ENCODE results near the gene HMMR. TPM values are rescaled to one million over a fixed set of nuclear protein-coding genes. Genes with fewer than 3 reads are reported as not detected.

HMMR gene
- total and polyA plus RNA-seq, 5 donors from 2014 or later: 0.82 to 2.3 (median 1.0) TPM

- Mint-ChIP-seq H3K36me3 (peaks cover 6% of the 10 kb centered on the region), H3K9me3 (peaks cover 0 to 1% (median 0%) of the 10 kb centered on the region in 7 donors), H3K27ac (peak overlapping the region; percentile 77 to 94 (median 94)), H3K4me3 (peak overlapping the region; percentile 88 to 97 (median 95)), H3K4me1 (peaks cover 22 to 48% (median 42%) of the 10 kb centered on the region in 4 donors), H3K27me3 (peaks cover 11% of the 10 kb centered on the region)
- DNase-seq (peak in 1 of 3 donors; percentile 9), ATAC-seq (ENCODE audit: low read depth in 2 of 2) (no peak)
- Histone ChIP-seq H3K4me1 (ENCODE audit: control insufficient read depth, insufficient read depth, low read length, poor library complexity, severe bottlenecking) (peaks cover 35% of the 10 kb centered on the region), H3K36me3 (ENCODE audit: control insufficient read depth, insufficient read depth, low read length) (peaks cover 10% of the 10 kb centered on the region), H3K27ac (ENCODE audit: insufficient read depth, low read length, poor library complexity, severe bottlenecking) (peak overlapping the region; percentile 88), H3K27me3 (ENCODE audit: control insufficient read depth, insufficient read depth, low read length) (peaks cover 3% of the 10 kb centered on the region), H3K4me3 (ENCODE audit: low read depth, low read length) (peak overlapping the region; percentile 94), H3K9me3 (ENCODE audit: control insufficient read depth in 2 of 2, low read length in 2 of 2) (no peaks in the 10 kb centered on the region)
Measured at GRCh38 chr5:163437011-163437308, 23.5 kb upstream of the HMMR start.

GRCh38 chr5:163437309-163438182 is 22.9 kb upstream of the HMMR start, which contains the start of gene CCNG1:
CCNG1 (plus strand) TSS chr5:163437595; CDS start chr5:163439257, 1,662 bp downstream.
- H3K27ac Mint-ChIP-seq: peak within 1 kb of the TSS; percentile 88 to 94 (median 94)
- peaks cover 6% of the 10 kb centered on the region for H3K27me3 Mint-ChIP-seq
- Histone ChIP-seq H3K27me3 (ENCODE audit: control insufficient read depth, insufficient read depth, low read length) (peaks cover 3% of the 10 kb centered on the region), H3K27ac (ENCODE audit: insufficient read depth, low read length, poor library complexity, severe bottlenecking) (peak within 1 kb of the TSS; percentile 88), H3K9me3 (ENCODE audit: control insufficient read depth in 2 of 2, low read length in 2 of 2) (no peaks in the 10 kb centered on the region), H3K4me3 (ENCODE audit: low read depth, low read length) (peak within 1 kb of the TSS; percentile 94), H3K4me1 (ENCODE audit: control insufficient read depth, insufficient read depth, low read length, poor library complexity, severe bottlenecking) (peaks cover 35% of the 10 kb centered on the region), H3K36me3 (ENCODE audit: control insufficient read depth, insufficient read depth, low read length) (peaks cover 16% of the 10 kb centered on the region)
- H3K4me3 Mint-ChIP-seq: peak within 1 kb of the TSS; percentile 88 to 97 (median 95)
- H3K36me3 Mint-ChIP-seq: peaks cover 12% of the 10 kb centered on the region
- peaks cover 22 to 54% (median 44%) of the 10 kb centered on the region in 4 donors for H3K4me1 Mint-ChIP-seq
- ATAC-seq (ENCODE audit: low read depth in 2 of 2): peak; percentile 95 to 98
- peaks cover 0 to 1% (median 0%) of the 10 kb centered on the region in 7 donors for H3K9me3 Mint-ChIP-seq
- DNase-seq: peak; percentile 85 to 96 (median 89)

GRCh38 chr5:163439092-163439425 is 21.4 kb upstream of the HMMR start:
- H3K4me3 Mint-ChIP-seq: peak overlapping the region; percentile 88 to 97 (median 95)
- DNase-seq: peak in 1 of 3 donors; percentile 42
- H3K4me3 ChIP-seq (ENCODE audit: low read depth, low read length): peak overlapping the region; percentile 58
- no peaks in the 10 kb centered on the region for H3K27me3 ChIP-seq (ENCODE audit: control insufficient read depth, insufficient read depth, low read length)
- peaks cover 15% of the 10 kb centered on the region for H3K36me3 Mint-ChIP-seq
- H3K9me3 Mint-ChIP-seq: no peaks in the 10 kb centered on the region
- H3K27me3 Mint-ChIP-seq: no peaks in the 10 kb centered on the region
- H3K4me1 ChIP-seq (ENCODE audit: control insufficient read depth, insufficient read depth, low read length, poor library complexity, severe bottlenecking): peaks cover 35% of the 10 kb centered on the region
- H3K27ac ChIP-seq (ENCODE audit: insufficient read depth, low read length, poor library complexity, severe bottlenecking): peak overlapping the region; percentile 10
- peaks cover 26% of the 10 kb centered on the region for H3K36me3 ChIP-seq (ENCODE audit: control insufficient read depth, insufficient read depth, low read length)
- peak overlapping the region in 2 of 3 donors; percentile 72 to 94 for H3K27ac Mint-ChIP-seq
- no peaks in the 10 kb centered on the region for H3K9me3 ChIP-seq (ENCODE audit: control insufficient read depth in 2 of 2, low read length in 2 of 2)
- no peak for ATAC-seq (ENCODE audit: low read depth in 2 of 2)
- H3K4me1 Mint-ChIP-seq: peaks cover 22 to 56% (median 46%) of the 10 kb centered on the region in 4 donors

- Histone ChIP-seq H3K36me3 (ENCODE audit: control insufficient read depth, insufficient read depth, low read length) (peaks cover 43% of the 10 kb centered on the region), H3K27me3 (ENCODE audit: control insufficient read depth, insufficient read depth, low read length) (no peaks in the 10 kb centered on the region), H3K27ac (ENCODE audit: insufficient read depth, low read length, poor library complexity, severe bottlenecking) (peak overlapping the region; percentile 44), H3K4me3 (ENCODE audit: low read depth, low read length) (peak overlapping the region; percentile 58), H3K9me3 (ENCODE audit: control insufficient read depth in 2 of 2, low read length in 2 of 2) (no peaks in the 10 kb centered on the region), H3K4me1 (ENCODE audit: control insufficient read depth, insufficient read depth, low read length, poor library complexity, severe bottlenecking) (peaks cover 35% of the 10 kb centered on the region)
- H3K27me3 Mint-ChIP-seq: no peaks in the 10 kb centered on the region
- H3K27ac Mint-ChIP-seq: peak overlapping the region in 2 of 3 donors; percentile 64 to 73
- ATAC-seq (ENCODE audit: low read depth in 2 of 2) (no peak), DNase-seq (no peak)
- peak overlapping the region in 3 of 4 donors; percentile 17 to 88 (median 65) for H3K4me3 Mint-ChIP-seq
- H3K9me3 Mint-ChIP-seq: no peaks in the 10 kb centered on the region
- H3K4me1 Mint-ChIP-seq: peaks cover 22 to 56% (median 49%) of the 10 kb centered on the region in 4 donors
- peaks cover 20% of the 10 kb centered on the region for H3K36me3 Mint-ChIP-seq
Measured at GRCh38 chr5:163440954-163441353, 19.5 kb upstream of the HMMR start.

GRCh38 chr5:163444526-163444925 is 15.9 kb upstream of the HMMR start:
- H3K27me3 Mint-ChIP-seq: no peaks in the 10 kb centered on the region
- H3K27me3 ChIP-seq (ENCODE audit: control insufficient read depth, insufficient read depth, low read length): no peaks in the 10 kb centered on the region
- peaks cover 16 to 33% (median 29%) of the 10 kb centered on the region in 4 donors for H3K4me1 Mint-ChIP-seq
- H3K27ac ChIP-seq (ENCODE audit: insufficient read depth, low read length, poor library complexity, severe bottlenecking): no peak overlapping the region
- H3K4me3 ChIP-seq (ENCODE audit: low read depth, low read length): no peak overlapping the region
- no peak overlapping the region for H3K4me3 Mint-ChIP-seq
- H3K9me3 Mint-ChIP-seq: no peaks in the 10 kb centered on the region
- peak overlapping the region in 1 of 3 donors; percentile 76 for H3K27ac Mint-ChIP-seq
- H3K4me1 ChIP-seq (ENCODE audit: control insufficient read depth, insufficient read depth, low read length, poor library complexity, severe bottlenecking): peaks cover 15% of the 10 kb centered on the region
- H3K36me3 Mint-ChIP-seq: peaks cover 38% of the 10 kb centered on the region
- H3K9me3 ChIP-seq (ENCODE audit: control insufficient read depth in 2 of 2, low read length in 2 of 2): no peaks in the 10 kb centered on the region
- DNase-seq (no peak), ATAC-seq (ENCODE audit: low read depth in 2 of 2) (no peak)
- peaks cover 62% of the 10 kb centered on the region for H3K36me3 ChIP-seq (ENCODE audit: control insufficient read depth, insufficient read depth, low read length)

- no peak overlapping the region for H3K4me3 ChIP-seq (ENCODE audit: low read depth, low read length)
- Mint-ChIP-seq H3K4me1 (peaks cover 8 to 28% (median 21%) of the 10 kb centered on the region in 4 donors), H3K9me3 (no peaks in the 10 kb centered on the region), H3K27ac (no peak overlapping the region), H3K4me3 (no peak overlapping the region), H3K36me3 (peaks cover 38% of the 10 kb centered on the region), H3K27me3 (no peaks in the 10 kb centered on the region)
- peaks cover 62% of the 10 kb centered on the region for H3K36me3 ChIP-seq (ENCODE audit: control insufficient read depth, insufficient read depth, low read length)
- no peaks in the 10 kb centered on the region for H3K27me3 ChIP-seq (ENCODE audit: control insufficient read depth, insufficient read depth, low read length)
- DNase-seq (no peak), ATAC-seq (ENCODE audit: low read depth in 2 of 2) (no peak)
- peaks cover 7% of the 10 kb centered on the region for H3K4me1 ChIP-seq (ENCODE audit: control insufficient read depth, insufficient read depth, low read length, poor library complexity, severe bottlenecking)
- no peaks in the 10 kb centered on the region for H3K9me3 ChIP-seq (ENCODE audit: control insufficient read depth in 2 of 2, low read length in 2 of 2)
- H3K27ac ChIP-seq (ENCODE audit: insufficient read depth, low read length, poor library complexity, severe bottlenecking): no peak overlapping the region
Measured at GRCh38 chr5:163445345-163445744, 15.1 kb upstream of the HMMR start.

GRCh38 chr5:163447191-163447590 is 13.2 kb upstream of the HMMR start:
- Histone ChIP-seq H3K27me3 (ENCODE audit: control insufficient read depth, insufficient read depth, low read length) (no peaks in the 10 kb centered on the region), H3K4me3 (ENCODE audit: low read depth, low read length) (no peak overlapping the region), H3K36me3 (ENCODE audit: control insufficient read depth, insufficient read depth, low read length) (peaks cover 56% of the 10 kb centered on the region), H3K4me1 (ENCODE audit: control insufficient read depth, insufficient read depth, low read length, poor library complexity, severe bottlenecking) (no peaks in the 10 kb centered on the region), H3K9me3 (ENCODE audit: control insufficient read depth in 2 of 2, low read length in 2 of 2) (no peaks in the 10 kb centered on the region), H3K27ac (ENCODE audit: insufficient read depth, low read length, poor library complexity, severe bottlenecking) (no peak overlapping the region)
- H3K4me1 Mint-ChIP-seq: peaks cover 0 to 16% (median 8%) of the 10 kb centered on the region in 4 donors
- H3K9me3 Mint-ChIP-seq: no peaks in the 10 kb centered on the region
- H3K4me3 Mint-ChIP-seq: no peak overlapping the region
- DNase-seq (no peak), ATAC-seq (ENCODE audit: low read depth in 2 of 2) (no peak)
- peaks cover 30% of the 10 kb centered on the region for H3K36me3 Mint-ChIP-seq
- H3K27me3 Mint-ChIP-seq: no peaks in the 10 kb centered on the region
- H3K27ac Mint-ChIP-seq: peak overlapping the region in 2 of 3 donors; percentile 31 to 43
